ENCODE measurements around the gene MACROD2.
A peak's percentile ranks its signal among the peaks of the same experiment; 100 is the strongest.

The MACROD2 gene

DNA sequence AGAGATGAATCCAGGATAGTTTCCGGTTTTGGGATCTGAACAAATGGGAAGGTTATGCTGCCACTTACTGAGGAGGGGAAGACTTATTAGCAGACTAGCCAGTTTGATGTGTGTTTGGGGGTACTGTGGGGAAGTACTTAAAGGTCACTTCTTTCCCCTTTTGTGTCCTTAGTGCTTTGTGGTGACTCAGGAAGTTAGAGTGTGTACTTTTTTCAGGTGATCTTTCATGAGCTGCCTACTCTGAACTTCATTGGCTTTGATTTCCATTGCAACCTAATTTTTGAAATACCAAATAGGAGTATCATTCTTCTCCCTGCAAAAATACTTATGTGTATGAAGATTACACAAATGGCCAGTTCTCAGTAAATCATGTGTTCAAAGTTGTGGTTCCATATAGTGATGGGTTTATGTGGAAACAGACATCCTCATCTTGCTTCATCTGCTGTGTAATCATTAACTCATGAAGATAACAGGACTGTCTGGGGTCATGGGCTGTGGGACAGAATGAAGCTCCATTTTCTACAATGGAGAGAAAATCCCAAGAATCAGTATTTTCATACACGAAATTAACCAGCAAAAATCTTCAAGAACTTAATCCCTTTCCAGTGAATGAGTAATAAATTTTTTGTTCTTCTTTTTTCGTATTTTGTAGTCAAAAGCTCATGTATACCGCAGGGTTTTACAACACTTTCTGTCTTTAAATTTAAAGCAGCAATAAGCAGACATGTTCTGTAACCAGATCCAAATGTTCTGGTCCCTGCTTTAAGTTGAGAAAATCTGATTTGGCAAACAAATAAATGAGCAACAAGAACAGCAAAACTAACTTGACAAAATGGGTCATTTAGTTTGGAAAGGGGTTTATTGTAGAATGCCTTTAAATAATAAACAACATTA lies 614.3 kb downstream of the MACROD2 start:
- DNase-seq: no peak

DNA sequence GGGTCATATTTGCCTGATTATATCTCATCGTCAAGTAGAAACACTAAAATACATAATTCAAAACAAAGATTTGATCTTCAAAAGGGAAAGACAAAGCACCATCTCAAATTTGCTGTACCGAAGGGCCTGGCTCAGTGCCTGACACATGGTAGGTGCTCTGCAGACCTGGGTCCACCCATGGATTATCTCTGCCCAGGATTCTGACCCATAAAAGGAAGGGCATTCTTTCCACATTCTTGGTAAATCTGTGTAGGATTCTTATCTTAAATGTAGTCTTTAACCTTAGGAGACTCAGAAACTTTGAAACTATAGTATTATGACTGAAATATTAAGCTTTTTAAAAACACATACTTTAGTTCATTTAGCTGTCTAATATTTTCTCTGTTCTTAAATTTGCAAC lies 616.2 kb downstream of the MACROD2 start:
- no peak for DNase-seq

DNA sequence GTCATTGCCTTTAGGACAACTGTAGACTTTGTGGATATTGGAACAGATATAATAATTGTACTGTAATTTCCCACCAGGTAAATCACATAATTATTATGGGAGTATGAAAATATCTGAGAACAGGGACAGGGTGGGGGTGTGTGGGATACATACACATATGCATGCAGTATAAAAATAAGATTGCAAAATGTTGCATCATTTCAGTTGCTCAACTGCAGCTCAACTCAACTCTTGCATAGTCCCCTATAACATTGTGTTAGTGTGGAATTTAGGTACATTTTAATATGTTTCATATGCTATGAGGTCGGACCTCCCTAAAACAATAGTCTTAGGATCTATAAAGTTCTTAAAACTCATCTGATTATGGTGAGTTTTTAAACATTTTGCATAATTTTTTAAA lies 617.1 kb downstream of the MACROD2 start:
- DNase-seq: no peak

DNA sequence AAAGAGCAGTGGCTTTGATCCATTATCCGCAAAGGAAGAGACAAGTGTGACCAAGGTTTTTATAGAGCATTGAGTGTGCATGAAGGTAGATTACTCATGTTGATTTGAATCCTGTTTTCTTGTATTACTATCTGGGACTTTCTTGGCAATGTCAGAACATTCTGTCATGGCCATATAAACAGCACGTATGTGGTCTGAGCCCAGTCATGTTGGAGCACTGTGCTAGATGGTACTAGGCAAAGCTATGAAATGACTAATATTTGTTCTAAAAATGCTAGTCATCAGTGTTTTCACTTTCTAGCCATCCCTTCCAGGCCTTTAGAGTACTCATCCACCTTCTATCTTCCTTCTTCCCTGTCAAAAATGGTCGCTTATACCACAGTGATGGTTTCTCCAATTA lies 620.7 kb downstream of the MACROD2 start:
- no peak for DNase-seq

DNA sequence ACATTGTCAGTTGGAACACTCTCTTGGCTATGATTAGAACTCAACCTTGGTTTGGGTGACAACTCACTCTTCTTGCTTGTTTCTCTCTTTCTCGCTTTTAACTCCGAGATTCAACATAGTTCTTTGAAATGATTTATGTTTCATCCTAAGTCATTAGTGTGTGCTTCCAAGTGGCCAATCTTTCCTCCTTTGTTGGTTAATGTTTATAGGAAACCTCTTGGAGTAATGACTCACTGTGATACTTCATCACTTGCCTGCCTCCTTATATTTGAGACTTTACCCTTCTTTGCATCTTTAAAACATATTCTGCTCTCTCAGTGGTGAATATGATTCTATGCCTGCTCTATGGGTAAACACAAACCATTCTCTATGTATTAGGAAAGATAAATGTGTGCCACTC lies 621.8 kb downstream of the MACROD2 start:
- DNase-seq: no peak

DNA sequence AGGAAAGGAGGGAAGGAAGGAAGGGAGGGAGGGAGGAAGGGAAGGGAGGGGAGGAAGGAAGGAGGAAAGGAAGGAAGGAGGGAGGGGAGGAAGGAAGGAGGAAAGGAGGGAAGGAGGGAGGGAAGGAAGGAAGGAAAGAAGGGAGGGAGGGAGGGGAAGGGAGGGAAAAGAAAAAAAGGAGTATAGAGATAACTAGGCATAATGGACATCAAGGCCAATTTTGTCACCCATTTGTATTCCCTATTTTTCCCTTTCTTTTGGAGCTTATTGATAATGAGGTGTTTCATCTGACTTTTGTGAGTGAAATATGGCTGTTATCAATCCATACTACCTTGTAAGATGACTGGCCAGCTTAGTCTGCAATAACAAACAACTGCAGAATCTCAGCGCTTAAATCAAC lies 624.1 kb downstream of the MACROD2 start:
- no peak for DNase-seq

DNA sequence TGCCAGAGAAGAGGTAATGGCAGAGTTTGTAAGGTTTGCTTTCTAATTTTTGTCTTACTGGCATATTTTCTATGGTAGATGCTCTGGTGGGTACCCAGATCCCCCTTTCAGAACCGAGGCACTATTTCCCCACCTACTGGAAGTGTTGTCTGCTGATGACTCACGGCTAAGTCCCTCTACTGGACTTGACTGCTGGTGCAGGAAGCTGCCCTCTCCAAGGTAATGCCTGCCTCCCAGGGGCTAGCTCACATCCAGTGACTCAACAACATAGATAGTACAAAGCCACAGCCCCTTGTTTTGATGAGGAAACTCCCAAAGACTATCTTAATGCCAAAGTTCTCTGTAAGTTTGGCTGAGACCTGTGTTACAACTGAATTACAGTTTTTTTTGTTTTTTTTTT lies 627.5 kb downstream of the MACROD2 start:
- no peak for DNase-seq

DNA sequence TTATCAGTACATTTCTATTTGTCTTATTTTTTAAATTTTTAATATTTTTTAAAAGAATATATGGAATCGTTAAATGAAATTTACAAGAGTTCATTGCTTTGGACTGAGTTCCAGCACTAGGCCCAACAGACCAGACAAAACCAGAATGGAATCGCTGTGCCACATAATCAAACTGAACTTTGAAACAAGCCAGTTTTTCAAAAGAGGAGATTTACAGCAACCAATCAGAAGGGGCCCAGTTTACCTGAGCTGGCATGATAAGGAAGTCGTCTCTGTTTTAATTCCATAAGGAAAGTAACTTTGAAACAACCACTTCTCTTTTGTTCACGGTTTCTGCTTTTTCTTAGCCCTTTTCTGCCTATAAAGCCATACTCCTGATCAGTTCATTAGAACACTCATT lies 635.7 kb downstream of the MACROD2 start:
- DNase-seq: no peak

DNA sequence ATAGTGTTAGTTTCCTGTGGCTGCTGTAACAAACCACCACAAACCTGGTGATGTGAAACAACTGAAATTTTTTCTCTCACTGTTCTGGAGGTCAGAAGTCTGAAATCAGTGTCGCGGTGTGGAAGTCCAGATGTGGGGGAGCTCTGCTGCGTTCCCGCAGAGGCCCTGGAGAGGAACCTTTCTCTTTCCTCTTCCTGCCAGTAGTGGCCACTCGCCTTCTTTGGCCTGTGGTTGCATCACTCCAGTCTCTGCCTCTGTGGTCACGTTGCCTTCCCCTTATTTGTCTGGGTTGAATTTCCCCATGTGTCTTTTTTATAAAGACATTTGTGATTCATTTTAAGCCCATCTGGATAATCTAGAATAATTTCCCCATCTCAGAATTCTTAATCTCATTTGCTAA lies 637.6 kb downstream of the MACROD2 start:
- no peak for DNase-seq

DNA sequence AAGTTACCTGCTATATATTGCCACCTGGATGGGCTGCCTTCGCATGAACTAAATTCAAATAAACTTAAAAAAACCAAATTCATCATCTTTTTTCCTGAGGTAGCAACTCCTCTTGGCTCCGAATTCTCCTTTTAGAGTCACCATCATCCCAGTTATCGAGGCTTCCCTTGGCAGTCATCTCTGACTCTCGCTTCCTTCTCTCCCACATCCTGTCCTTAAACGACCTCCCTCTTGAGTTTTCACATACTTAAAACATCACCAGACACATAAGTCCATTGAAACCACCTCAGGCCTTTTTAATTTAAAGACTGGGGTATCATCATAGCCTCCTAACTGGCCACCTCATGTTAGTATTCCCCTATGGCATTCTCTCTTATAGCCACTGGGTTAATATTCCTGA lies 638.2 kb downstream of the MACROD2 start:
- no peak for DNase-seq

DNA sequence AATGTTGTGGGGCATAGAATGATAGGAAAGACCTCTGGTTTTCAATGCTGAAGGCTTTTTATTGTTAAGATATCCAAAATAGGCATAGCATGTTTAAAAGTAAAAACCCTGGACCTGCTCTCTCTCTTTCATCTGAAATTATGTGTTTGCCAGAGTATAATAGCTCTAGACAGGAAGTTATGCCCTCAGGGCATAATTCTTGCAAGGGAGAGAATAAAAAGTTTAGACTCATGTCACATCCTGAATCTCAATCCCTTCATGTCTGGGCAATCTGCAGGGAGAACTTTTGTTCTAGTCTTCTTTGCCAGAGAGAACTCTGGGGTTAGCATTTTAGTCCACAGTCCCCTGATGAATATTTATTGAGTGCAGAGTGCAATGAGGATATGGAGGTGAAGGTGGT lies 639.3 kb downstream of the MACROD2 start:
- DNase-seq: no peak

DNA sequence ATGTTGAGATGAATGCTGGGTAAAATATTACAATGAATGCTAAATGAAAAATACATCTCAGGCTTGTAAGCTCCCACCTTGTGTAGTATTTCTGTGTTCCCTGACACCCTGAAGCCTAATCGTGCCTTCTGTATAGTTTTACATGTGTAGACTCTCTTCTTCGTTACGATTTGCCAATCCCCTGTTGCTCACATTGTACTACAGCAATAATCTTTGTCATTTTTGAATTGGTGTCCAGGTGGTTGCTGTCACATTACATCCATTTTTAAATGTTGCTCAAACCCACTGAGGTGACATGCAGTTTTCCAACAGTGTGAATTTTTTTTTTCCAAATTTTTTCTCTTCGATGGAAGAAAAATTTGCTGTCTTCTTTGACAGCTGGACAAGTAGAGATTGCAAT lies 642.1 kb downstream of the MACROD2 start:
- no peak for DNase-seq

DNA sequence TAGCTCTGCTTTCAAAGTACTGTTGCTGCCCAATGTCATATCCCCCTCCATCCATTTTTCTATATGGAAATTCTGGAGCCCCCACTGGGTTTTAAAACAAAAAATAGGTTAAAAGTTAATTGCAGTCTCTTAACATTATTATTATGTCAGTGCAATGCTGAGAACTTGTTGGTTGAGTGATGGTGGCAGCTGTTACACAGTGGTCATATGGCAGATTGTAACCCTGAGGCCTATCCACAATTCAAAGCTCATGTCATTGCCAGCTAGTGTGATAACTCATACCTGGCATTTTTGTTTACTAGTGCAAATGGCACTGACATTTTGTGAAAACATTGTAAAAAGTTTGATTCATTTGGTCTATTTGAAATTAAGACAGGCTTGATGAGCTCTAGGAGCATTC lies 647.8 kb downstream of the MACROD2 start:
- DNase-seq: no peak

DNA sequence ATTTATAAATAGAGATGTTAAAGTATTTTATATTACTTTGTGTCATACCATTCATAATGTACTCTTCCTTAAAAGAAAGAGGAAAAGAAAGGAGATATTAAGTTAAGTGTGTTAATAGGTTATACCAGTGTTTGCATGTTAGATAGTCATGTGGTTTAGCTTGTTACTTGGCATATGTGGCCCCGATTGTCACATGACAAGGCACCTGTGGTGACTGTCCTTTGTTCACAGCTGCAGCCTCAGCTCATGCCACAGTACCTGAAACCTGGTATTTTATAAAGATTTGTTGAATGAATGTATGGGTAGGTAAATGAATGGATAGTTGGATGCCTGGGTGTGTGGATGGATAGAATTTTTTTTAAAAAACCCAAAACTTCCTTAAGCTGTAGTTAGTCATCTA lies 648.2 kb downstream of the MACROD2 start:
- no peak for DNase-seq

DNA sequence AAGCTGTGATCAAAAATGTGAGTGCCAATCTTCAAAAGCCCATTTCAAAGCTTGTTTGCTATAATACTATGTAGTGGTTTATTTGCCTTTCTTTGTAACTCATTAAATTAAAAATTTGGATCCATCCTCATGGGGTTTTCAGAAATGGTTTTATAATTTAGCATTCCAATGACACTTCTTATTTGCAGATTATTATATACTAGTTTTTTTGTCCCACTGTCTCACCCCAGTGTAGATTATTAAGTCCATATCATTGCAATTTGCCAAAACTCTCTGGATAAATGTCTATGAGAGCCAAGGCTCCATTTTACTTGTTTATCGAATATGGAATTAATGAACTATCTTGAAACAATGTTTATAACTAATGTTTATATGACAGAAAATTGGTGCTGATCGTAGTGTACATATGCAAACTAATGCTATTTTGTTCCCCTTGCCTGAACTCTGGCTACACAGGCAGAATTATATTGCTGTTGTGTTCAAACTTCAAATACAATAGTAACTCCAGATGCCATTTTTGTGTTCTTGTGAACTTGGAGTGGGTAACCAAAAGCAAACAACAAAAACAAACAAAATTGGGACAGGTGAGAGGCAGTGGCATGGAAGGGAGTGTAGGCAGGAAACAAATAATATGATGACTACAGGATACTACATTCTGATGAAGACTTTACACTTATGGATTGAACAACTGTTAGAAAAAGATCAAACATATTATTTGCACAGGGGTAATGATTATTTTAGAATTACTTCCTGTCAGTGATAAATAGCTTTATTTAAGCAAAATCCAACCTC lies 649.2 kb downstream of the MACROD2 start:
- no peak for DNase-seq

DNA sequence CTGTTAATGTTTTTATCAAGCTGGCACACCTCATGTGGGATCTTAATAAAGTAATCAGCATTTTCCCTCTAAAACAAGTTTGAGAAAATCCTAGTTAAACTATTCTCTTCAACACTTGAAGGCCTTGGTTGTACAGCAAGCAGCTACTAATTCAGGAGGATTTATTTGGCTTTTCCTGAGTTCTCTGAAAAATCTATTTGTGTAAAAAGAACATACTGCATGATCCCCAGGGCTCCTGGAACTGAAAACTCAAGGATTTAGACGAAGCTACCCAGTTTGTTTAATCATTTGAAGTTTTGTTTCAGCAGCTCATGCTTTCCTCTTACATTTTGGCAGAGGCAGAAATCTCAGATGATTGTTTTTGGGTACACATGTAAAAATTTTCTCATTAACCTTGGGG lies 651.7 kb downstream of the MACROD2 start:
- DNase-seq: no peak

DNA sequence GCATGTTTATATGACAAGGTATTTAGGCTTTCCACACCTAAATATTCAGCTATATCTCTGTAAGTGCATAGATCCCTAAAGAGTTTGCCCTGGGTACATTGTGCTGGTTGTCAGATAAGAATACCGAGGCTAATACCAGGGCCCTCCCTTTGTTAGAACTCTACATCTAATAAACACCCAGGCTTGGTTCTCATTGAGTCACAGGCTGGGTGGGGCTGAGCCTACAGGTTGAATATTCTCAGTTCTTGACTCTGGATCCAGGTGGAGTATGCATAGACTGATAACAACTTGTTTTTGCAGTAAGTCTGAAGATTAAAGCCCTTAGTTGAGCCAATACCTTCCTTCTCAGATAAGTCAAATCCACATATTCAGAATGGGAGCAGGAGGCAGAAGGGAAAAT lies 654.3 kb downstream of the MACROD2 start:
- DNase-seq: no peak

DNA sequence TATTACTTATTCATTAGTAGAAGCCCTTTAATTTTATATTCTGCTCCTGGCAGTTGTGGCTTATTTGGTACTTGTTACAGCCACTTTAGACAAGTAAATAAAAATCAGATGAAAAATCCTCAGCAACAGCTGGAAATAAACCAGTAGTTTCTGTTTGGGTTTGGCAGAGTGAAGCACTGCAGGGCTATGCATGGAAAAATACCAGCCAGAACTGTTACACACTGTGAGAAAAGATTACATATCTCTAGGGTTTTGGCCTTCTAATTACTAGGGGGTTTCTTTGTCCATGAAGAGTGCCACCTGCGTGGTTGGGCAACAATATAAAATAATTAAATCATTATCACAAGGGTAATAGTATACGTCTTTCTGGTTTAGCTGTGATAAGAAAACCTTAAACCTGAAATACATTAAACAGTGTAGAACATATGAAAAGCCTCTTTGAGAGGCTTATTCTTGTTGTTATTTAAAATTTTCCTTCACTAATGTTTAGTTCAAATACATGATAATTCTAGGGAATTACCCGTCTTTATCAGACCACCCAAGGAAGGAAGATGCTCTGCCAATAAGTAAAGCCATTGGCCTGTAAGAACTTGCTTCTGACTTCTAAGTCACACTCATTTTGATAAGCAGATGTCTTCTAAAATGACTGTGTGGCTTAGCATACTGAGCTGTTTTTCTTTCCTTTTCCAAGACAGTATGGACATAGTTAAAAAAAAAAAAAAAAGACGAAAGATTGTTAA lies 662.1 kb downstream of the MACROD2 start:
- no peak for DNase-seq

DNA sequence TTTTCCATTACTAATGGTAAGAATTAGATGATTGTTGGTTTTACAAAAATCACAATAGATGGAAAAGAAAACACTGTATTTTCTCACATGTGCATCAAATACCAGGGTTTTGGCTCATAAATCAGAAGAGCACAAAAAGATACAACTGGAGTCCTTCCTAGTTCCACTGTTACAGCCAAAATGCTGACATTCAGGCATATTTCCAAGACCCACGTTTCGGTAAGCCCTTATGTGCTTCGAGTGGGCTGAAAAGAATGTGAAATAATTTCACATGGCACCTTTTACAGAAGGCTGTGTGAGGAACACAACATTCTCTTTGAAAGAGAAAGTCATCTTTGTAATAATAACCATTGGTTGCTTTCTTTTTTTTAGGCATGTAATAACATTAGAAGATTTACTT lies 668.8 kb downstream of the MACROD2 start:
- no peak for DNase-seq

DNA sequence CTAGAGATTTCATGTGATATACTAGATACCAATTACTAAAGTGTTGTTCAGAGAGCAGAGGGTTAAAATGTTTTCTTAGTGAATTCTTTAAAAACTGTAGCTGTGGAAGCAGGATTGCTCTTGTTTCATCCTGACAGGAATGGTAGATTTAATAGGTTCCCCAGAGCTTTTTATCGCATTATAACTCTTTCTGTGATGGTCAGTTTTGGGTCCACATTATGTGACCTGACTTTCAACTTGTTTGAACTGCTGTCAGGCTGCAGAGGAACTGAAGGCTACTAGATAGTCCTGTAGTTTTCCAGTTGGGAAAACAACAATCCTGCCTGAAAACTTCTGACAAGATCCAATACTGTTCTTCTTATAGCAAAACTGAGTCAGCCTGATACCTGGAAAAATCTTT lies 671.4 kb downstream of the MACROD2 start:
- no peak for DNase-seq

DNA sequence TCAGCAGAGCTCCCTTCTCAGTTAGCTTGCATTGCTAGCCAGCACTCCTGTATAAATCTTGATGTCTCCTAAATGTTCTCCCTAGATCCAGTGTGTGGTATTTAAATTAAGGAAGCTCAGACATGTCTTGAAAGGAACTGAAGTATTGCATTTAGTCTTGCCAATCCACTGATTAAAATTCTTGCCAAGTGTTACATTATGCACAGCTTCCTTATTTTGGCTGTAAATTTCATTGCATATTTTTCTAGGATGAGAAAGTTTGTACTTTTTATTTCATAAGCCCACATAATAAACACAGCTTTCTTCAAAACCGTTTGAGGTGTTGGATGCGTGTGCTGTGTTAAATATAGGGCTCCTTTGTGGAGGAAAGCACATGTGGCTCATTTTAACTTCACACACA lies 671.9 kb downstream of the MACROD2 start:
- peak in 1 of 2 donors; percentile 58 for DNase-seq

DNA sequence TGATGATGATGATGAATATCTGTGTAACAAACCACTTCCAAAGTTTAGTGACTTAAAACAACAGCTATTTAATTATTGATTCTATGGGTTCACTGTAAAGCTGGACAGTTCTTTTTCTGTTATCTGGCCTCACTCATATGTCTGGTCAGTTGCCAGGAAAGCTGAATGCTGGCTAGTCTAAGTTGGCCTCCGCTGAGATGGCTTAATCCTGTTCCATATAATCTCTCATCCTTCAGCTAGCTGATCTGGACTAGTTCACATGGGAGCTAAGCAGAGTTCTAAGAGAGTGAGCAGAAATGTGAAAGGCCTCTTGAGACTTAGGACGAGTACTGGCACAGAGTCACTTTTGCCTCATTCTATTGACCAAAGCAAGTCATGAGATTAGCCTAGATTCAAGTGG lies 676.8 kb downstream of the MACROD2 start:
- DNase-seq: no peak

DNA sequence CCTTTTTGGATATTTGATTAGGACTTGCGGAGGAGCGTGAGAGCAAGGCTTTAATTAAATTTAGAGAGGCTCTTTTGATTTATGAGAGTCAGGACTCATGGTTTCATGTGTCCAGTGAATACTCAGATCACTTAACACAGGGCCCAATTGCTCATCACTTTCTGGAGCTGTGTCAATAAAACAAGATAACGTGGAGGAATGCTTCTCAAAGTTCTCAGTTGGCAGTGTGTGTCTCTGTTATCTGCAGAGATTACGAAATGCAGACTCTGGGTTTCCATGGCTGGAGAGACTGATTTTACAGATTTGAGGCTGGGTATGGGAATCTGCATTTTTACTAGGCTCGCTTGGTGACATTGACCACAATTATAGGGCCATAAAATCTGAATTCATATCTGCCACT lies 677.8 kb downstream of the MACROD2 start:
- DNase-seq: no peak

DNA sequence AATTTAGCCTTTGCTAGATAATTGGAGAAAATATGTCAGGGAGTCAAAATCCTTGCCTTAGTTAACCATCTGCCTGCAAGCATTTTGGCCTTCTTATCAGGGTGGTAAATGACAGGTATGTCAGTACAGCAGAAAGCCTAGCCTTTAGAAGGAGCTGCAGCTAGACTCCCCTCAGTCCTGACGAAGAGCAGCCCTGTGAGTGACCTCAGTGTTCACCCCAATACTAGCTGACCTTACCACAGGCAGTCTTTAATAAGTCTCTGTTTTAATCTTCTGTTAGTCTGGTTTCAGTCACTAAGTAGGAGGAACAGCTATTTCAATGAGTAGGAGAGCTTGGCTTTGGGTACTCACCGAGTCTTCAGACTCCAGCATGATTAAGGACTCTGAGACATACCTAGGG lies 682.1 kb downstream of the MACROD2 start:
- DNase-seq: no peak

All from hippocampal formation (tissue), 2 donors.